Activated naive CD4-positive, alpha-beta T cell treated with anti-CD3 and anti-CD28 coated beads, Interleukin-2, amount 50 U/mL, for 72 hours (primary cell): ENCODE measurements around the gene GRAP2. TPM values are rescaled to one million over a fixed set of nuclear protein-coding genes. Genes with fewer than 3 reads are reported as not detected.

ENCODE experiments used
- ATAC-seq, 2 donors: fragments of 150-1000 bp; cut with Tn5 transposase; 2 replicates each; pipeline ENCODE4 v1.10.0; 2021; ENCODE audit warnings: mild to moderate bottlenecking in 2 of 2, moderate library complexity in 2 of 2
- DNase-seq, 2 donors: peaks; one replicate each; pipeline ENCODE4 v3.0.0; 2021 to 2022; ENCODE audit warnings: low spot score in 2 of 2
- H3K27ac Mint-ChIP-seq, 2 donors: one replicate each; pipeline ENCODE4 v1.8.0; 2022; ENCODE audit warnings: mild to moderate bottlenecking in 2 of 2, mixed read lengths in 2 of 2
- H3K36me3 Mint-ChIP-seq, 2 donors: one replicate each; pipeline ENCODE4 v1.8.0; 2022; ENCODE audit warnings: mixed read lengths in 2 of 2
- H3K9me3 Mint-ChIP-seq, 2 donors: one replicate each; pipeline ENCODE4 v1.8.0; 2022; ENCODE audit warnings: mixed read lengths in 2 of 2
- total RNA-seq, 2 donors: library from RNA; stranded (reverse); gene quantifications; one replicate each; pipeline ENCODE4 v1.2.3, GENCODE V29; 2022

GRAP2 gene
- total RNA-seq, 2 donors from 2014 or later = 42.4 to 54.6 TPM

DNA sequence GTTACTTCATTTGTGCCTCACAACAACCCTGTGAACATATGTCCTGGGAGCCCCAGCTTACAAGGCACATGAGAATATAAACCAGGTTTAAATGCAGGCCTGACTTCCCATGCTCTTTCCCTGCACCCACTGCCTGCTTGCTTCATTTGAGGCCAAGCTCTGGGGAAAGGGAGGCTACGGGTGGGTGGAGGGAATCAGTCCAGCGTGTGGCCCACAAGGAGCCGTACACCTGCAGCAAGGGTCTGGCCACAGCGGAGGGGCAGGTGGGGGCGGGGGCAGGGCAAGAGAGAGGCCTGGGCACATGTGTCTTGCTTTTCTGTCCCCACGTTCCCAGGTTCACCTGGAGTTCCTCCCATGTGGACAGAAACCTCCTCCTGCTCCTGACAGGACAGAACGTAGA is 120.1 kb downstream of the GRAP2 start:
- DNase-seq = no peak
- H3K27ac Mint-ChIP-seq = no peak overlapping the region
- no peak for ATAC-seq
- no peaks in the 10 kb centered on the region for H3K9me3 Mint-ChIP-seq
- no peaks in the 10 kb centered on the region for H3K36me3 Mint-ChIP-seq

DNA sequence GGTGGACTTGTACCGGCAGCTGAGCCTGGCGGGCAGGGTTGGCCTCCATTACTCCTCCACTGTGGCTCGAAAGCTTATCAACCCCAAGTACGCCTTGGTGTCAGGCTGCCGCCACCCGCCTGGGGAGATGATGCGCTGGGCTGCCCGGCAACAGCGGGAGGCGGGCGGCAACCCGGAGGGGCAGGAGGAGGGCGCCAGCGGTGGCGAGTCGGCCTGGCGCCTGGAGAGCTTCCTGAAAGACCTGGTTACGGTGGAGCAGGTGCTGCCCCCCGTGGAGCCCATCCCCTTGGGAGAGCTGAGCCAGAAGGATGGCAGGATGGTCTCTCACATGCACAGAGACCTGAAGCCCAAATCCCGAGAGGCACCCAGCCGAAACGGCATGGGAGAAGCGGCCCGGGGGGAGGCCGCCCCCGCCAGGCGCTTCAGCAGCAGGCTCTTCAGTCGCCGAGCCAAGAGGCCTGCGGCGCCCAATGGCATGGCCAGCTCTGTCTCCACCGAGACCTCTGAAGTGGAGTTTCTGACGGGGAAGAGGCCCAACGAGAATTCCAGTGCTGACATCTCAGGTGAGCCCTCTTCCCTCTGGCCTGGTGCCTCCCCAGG is 120.6 kb downstream of the GRAP2 start:
- H3K36me3 Mint-ChIP-seq = no peaks in the 10 kb centered on the region
- no peak for ATAC-seq
- no peaks in the 10 kb centered on the region for H3K9me3 Mint-ChIP-seq
- no peak for DNase-seq
- H3K27ac Mint-ChIP-seq = no peak overlapping the region

DNA sequence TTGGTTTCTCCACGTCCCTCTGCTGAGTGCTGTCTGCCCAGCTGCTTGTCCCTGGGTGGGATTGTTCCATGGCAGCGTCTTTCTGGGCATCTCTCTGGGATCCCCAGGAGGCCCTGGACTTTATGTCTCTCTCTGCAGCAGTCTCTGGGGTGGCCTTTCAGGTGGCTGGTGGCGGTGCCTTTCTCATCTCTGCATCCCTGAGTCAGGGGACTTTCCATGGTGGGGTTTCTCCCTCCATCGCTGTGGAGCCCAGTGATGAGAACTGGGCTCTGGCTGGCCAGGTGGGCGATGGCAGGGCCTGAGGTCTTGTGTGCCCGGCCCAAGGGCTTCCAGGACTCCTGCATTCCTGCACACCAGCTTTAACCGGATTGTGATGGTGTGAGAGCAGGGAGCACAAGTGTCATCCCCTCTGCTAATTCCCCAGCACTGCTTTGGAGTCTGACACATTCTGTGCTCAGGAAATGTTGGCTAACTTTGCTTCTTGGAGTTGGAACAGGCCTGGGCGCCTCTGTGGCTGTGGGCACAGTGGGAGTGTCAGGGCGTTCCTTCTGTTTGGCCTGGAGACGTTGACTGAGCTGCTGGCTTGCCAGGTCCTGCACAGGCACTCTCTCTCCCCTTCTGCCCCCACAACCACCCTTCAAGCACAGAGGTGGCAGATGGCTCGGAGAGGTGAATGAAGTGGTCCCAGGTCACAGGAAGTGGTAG is 121.8 kb downstream of the GRAP2 start:
- ATAC-seq (peak in 1 of 2 donors; percentile 47), DNase-seq (no peak)
- no peak overlapping the region for H3K27ac Mint-ChIP-seq
- no peaks in the 10 kb centered on the region for H3K9me3 Mint-ChIP-seq
- no peaks in the 10 kb centered on the region for H3K36me3 Mint-ChIP-seq

Other genes starting within 250 kb of the GRAP2 start
- 1 to 10 TPM in 1 of 2 donors, under 1 TPM in 1; 0.31 to 1.5 TPM for gene ENTHD1, start 7.3 kb upstream of the GRAP2 start, total RNA-seq
- 1 to 10 TPM; 2.4 to 2.5 TPM for gene TMA7B, start 59.3 kb downstream of the GRAP2 start, total RNA-seq
- 1 to 10 TPM; 1.1 TPM for gene FAM83F, start 93.9 kb downstream of the GRAP2 start, total RNA-seq